ENCODE results near the gene TEX44. TPM values are rescaled to one million over a fixed set of nuclear protein-coding genes. Genes with fewer than 3 reads are reported as not detected.

The TEX44 gene
- total RNA-seq, 2 experiments from 2014 or later: not detected

DNA sequence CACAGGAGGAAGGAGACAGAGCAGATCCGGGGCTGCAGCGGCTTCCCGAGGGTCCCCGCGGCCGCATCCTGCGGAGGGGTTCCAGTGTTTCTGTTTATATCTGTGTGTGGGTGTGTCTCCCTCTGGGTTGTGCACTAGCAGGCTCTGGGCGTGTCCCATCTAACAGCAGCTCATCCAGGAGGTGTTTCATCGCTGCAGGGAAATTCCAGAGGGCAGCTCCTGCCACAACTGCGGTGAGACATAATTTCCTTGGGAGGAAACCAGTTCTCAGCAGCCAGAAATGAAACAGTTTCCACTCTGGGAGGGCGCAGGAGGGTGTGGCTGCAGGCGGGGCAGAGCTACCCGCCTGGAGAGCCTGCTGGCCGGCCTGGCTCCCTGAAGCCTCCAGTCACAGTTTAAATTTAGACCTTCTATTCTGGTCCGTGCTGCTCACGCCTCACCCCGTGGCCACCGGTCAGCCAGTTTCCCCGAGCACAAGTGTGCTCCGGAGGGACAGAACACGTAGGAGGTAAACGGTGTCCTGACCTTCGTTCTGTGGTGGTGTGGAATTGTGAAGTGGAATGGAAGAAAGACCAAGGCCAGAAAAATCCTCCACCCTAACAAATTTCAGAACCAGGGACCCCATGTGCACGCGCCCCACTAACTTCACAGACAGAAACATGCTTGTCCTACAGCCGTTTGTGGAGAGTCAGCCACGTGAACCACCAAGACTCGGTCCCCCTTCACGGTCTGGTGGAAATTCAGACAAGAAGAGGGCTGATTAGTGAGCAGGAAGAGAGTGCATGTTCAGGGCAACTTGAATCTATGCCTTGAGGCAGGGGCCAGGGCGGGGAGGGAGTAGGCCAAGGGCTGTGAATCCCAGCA is 50.2 kb downstream of the TEX44 start:
- no peaks in the 10 kb centered on the region for H3K9me3 Mint-ChIP-seq (ENCODE audit: insufficient read depth)
- CTCF ChIA-PET: interaction anchor here (0.7 to 3.6 kb wide), 9 partner anchors 10 to 156 kb away, joined by 3 to 25 read pairs (median 4); no protein-coding TSS in a partner anchor
- H3K27me3 Mint-ChIP-seq (ENCODE audit: low read depth): peaks cover 2% of the 10 kb centered on the region
- peak overlapping the region; percentile 71 for H3K27ac Mint-ChIP-seq
- ATAC-seq (peak; percentile 87), DNase-seq (peak; percentile 69)
- POLR2A ChIA-PET: interaction anchor here (0.5 to 1.5 kb wide), 5 partner anchors 29 to 70 kb away, joined by 3 to 6 read pairs (median 4); partner anchors contain the start of gene PTMA
- H3K4me3 Mint-ChIP-seq: peak overlapping the region; percentile 60
- peaks cover 17% of the 10 kb centered on the region for H3K4me1 Mint-ChIP-seq (ENCODE audit: low read depth)
- H3K36me3 Mint-ChIP-seq (ENCODE audit: low read depth): no peaks in the 10 kb centered on the region

DNA sequence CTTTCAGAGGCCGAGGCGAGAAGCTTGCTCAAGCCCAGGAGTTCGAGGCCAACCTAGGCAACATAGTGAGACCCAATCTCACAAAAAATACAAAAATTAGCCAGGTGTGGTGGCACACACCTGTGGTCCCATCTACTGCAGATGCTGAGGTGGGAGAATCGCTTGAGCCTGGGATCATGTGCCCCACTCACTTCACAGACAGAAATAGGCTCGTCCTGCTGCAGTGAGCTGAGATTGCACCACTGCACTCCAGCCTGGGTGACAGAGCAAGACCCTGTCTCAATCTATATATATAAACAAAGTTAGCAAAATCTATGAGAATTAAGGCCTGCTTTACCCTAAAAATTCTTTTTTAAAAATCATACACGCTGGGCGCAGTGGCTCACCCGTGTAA is 50.8 kb downstream of the TEX44 start:
- ATAC-seq: no peak
- DNase-seq: no peak
- no peaks in the 10 kb centered on the region for H3K36me3 Mint-ChIP-seq (ENCODE audit: low read depth)
- H3K9me3 Mint-ChIP-seq (ENCODE audit: insufficient read depth): no peaks in the 10 kb centered on the region
- ChIA-PET CTCF (interaction anchor here (1.1 to 7.1 kb wide), 4 partner anchors 31 to 34 kb away, joined by 3 to 91 read pairs (median 15); no protein-coding TSS in a partner anchor), POLR2A (interaction anchor here (1.2 kb wide), 1 partner anchor 30 kb away, joined by 4 read pairs; no protein-coding TSS in a partner anchor)
- H3K27ac Mint-ChIP-seq: no peak overlapping the region
- H3K4me1 Mint-ChIP-seq (ENCODE audit: low read depth): peaks cover 18% of the 10 kb centered on the region
- H3K4me3 Mint-ChIP-seq: no peak overlapping the region
- H3K27me3 Mint-ChIP-seq (ENCODE audit: low read depth): peaks cover 2% of the 10 kb centered on the region

Other genes starting within 250 kb of the TEX44 start
- gene B3GNT7, start 197.2 kb upstream of the TEX44 start, total RNA-seq: under 1 TPM; 0.26 to 0.34 TPM
- gene NCL, start 128.4 kb upstream of the TEX44 start, total RNA-seq: 100 to 1,000 TPM; 665 to 686 TPM
- gene NMUR1, start 62.4 kb upstream of the TEX44 start, total RNA-seq: under 1 TPM; 0.95 to 0.99 TPM
- gene PTMA, start 115.7 kb downstream of the TEX44 start, total RNA-seq: 1,000 to 10,000 TPM; 1,769 to 1,842 TPM
- 10 to 100 TPM; 31.9 to 35.1 TPM for gene PDE6D, start 188.4 kb downstream of the TEX44 start, total RNA-seq
- 10 to 100 TPM; 47.5 to 47.7 TPM for gene COPS7B, start 193.6 kb downstream of the TEX44 start, total RNA-seq

All from activated CD8-positive, alpha-beta T cell treated with anti-CD3 and anti-CD28 coated beads, Interleukin-2, amount 10 ng/mL, durations not matched to agents 7 days and 5 days (primary cell).